HG03108 (cell line): ENCODE results near the gene TRUB1.
A peak's percentile ranks its signal among the peaks of the same experiment; 100 is the strongest.
"Not testable (repeated sequence)": the region's sequence is repeated elsewhere in the genome, so short reads cannot be mapped to it uniquely, and the experiment has no call there.

Experiments used
- ATAC-seq: cut with Tn5 transposase; IDR thresholded peaks from one replicate; pipeline ENCODE4 v1.9.1; 2021; ENCODE audit warnings: moderate library complexity; ENCODE audit not compliant: unreplicated experiment

Gene TRUB1

DNA sequence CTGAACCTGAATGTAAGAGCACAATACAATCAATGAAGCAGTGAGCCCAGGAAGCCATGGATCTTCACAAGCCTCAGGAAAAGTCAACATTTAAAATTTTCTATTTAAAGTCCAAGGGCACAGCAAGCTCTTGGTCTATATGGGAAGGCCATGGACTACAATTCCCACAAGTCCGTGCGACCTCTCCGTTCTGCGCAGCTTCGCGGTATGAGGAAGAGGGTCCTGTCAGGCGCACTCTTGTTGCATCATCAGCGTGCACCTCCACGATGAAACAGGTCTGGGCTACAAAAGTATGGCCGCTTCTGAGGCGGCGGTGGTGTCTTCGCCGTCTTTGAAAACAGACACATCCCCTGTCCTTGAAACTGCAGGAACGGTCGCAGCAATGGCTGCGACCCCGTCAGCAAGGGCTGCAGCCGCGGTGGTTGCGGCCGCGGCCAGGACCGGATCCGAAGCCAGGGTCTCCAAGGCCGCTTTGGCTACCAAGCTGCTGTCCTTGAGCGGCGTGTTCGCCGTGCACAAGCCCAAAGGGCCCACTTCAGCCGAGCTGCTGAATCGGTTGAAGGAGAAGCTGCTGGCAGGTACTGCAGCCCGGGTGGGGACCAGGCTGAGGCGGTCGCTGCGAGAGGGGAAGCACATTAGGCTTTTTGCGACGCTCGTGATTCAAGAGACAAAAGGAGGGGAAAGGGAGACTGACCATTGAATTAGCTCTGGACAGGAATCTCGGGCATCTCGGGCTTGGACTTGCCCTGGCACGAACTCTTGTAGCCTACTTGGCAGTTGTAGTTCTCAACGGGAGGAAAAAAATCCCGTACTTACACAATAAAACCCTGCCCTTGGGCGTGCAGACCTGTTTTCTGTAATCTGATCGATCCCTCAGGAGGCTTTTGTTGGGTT is at the start of gene TRUB1:
TSS of gene TRUB1 (plus strand) at position 234 of the 894 bp plus-strand sequence. CDS start at position 293, 59 bp downstream.
- ATAC-seq: peak; percentile 100

DNA sequence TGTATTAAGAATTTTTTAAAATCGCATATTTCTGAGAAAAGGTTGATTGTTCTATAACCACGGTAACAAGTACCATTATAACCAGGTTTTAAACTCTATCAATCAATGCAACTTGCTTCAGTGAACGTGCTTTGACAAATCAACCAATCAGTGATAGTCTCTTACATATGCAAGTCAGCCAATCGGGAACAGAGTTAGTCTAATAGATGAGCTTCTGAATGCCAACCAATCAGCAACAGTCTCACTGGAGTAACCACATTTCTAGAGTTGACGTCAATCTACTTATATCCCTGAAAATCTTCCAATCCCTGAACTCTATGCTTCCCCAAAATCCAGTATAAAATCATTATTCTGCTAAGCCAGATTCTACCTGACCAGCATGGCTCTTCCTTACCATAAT is 44.7 kb upstream of the TRUB1 start:
- ATAC-seq: no peak

DNA sequence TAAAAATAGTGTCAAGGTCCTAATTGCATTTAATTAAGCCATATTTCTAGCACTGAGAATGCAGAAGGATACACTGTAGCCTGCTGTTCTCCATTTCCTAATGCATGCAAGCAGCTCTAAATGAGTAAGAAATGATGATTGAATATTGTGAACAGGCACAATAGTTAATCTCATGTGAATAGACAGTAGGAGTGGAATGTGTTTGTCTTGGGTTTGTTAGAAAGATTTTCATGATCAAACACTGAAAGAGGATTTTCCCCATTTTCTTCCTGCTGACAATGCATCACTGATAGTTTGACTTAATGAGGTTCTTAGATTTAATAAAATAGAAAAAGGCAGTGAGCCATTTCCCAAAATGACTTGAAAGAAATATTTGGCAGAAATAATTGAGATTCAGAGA is 43.1 kb upstream of the TRUB1 start:
- ATAC-seq: no peak

DNA sequence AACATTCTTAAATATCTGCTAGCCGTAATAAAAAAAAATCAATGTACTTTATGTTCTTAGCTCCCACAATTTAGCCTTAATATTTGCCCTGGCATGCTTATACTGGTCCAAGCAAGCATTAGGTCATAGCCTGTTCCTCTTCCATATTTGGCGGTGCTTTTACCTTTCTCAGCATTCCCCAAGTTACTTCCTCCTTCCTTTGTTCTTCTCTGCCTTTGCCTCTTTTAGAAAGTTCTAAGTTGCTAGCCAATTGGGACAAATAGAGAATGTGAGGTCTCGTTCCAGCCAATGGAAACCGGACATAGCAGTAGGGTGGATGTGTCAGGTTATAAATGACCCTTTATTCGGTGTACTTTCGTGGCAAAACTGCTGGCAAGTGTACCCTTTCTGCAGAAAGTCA is 41.0 kb upstream of the TRUB1 start:
- not testable (repeated sequence) for ATAC-seq

DNA sequence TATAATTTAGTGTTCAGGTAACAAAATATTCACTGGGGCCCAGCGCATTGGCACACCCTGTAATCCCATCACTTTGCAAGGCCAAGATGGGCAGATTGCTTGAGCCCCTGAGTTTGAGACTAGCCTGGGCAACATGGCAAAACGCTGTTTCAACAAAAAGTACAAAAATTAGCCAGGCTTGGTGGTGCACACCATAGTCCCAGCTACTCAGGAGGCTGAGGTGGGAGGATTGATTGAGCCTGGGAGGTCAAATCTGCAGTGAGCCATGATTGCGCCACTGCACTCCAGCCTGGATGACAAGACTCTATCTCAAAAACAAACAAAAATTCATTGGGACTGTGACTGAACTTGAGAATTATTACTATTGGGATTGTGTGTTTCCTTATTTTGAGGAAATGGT is 40.4 kb upstream of the TRUB1 start:
- no peak for ATAC-seq

DNA sequence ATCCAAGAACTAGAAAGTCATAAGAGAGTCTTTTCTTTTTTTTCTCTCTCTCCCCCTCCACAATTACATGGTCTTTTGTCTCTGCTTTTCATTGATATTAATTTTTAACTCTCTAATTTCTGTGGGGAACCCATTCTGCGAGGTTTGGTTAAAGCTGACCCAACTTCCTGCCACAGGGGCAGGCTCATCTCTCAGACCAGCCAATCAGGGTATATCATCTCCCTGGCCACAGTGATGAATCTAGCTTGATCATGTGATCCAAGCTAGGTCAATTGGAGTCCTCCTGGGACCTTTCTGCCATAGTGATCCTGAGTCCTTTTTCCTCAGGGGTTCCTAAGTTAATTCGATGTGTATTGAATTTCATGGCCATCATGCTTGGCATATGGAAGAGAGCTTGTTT is 38.0 kb upstream of the TRUB1 start:
- no peak for ATAC-seq

DNA sequence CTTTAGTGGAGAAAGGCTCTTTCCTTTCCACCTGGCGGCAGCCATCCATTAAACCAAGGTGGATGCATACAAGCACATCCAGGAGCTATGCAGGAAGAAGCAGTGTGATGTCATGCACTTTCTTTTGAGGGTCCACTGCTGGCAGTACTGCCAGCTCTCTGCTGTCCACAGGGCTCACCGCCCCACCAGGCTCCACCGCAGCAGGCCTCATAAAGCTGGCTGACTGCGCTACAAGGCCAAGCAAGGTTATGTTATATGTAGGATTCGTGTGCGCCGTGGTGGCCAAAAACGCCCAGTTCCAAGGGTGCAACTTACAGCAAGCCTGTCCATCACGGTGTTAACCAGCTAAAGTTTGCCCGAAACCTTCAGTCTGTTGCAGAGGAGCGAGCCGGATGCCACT is 37.3 kb upstream of the TRUB1 start:
- ATAC-seq: no peak

DNA sequence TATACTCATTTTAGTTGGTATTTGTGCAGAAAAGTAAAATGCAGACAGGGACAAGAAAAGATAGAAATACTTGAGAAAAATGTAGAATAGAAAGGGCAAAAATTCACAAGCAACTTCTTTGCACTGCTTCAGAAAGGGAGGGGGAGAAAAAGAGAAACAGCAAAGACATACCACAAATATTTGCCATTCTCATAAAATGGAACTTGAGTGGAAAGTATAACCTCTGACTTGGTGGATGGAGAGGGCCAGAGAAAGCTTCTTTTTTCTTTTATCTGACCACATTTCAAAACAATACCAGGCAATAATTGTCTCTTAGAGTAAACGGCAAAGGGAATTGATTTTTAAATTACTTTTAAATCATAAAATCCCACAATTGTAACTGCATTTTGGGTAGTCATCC is 35.8 kb upstream of the TRUB1 start:
- no peak for ATAC-seq

DNA sequence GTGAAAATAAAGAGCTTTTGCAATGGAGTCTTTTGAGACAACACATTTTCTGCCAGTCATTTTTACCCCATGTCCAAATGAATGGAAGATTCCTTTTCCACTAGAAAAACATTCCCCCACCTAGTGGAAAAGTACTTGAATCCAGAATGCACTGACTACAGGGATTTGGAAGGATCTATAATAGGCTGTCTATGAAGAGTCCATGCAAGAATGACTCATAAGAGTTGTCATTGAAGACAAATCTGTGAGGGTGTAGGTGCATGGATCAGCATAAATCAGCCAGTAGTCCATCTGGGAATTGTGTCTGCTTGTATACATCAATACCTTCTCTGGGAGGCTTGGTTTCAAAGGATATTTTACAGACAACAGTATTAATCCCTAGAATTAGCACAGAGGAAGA is 32.5 kb upstream of the TRUB1 start:
- no peak for ATAC-seq

DNA sequence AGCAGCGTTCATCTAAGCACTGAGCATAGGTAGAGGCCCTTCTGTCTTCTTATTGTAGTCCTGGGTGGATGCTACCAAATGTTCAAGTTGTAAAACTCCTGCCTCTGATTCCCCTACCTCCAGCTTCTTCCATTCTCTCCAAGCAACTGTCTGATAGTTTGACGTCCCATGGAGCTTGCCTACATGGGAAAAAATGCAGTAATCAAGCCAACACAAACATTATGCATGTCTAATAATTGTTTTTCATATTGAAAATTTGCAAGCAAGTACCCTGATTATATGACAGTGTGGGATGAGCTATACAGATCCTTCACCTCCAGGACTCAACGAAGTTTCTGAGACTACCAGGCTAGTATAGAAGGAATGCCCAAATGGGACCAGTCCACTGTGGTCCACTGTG is 31.0 kb upstream of the TRUB1 start:
- ATAC-seq: no peak

DNA sequence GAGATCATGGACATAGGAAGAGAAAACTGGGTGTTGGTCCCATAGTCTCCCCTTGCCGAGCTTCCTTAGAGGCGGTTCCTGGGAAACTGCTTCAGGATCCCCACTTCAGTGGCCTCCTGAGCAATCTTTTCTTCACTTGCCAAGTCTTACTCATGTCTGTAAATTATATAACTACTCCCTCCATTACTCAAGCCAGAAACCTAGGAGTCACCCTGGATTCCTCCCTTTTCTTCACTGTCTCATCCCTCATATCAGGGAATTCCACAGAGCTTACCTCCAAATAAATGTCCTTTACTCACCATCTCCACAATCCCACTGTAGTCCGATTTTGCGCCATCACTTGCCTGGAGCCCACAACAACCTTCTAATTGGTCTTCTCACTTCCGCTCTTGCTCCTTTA is 29.1 kb upstream of the TRUB1 start:
- no peak for ATAC-seq

DNA sequence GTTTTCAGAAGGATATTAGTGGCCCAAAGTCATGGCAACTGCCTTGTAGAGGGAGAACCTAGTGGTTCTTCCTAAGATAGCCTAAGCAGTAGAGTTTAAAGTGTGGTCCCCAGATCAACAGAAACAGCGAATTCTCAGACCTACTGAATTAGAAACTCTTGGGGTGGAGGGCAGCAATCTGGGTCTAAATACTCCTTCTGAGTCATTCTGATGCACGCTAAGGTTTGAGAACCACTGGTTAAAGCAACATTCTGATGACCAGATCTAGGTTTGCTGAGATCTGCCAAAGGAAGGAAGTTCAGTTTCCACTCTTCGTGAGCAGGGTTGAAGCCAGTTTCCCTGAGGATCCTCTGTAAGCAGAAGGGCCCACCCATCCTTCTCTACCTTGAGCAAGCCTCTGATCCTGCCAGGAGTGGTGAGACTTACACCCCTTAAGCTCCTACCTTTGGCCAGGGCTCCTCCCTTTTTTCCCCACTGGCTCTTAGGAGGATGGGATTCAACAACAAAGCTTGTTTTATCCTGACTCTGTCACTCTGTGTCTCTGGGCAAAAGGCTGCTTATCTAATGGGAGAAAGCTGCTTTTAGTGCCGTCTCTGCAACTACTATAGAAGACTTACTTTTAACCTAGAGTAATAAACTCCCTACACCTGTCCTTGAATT is 26.8 kb upstream of the TRUB1 start:
- ATAC-seq: peak; percentile 60

DNA sequence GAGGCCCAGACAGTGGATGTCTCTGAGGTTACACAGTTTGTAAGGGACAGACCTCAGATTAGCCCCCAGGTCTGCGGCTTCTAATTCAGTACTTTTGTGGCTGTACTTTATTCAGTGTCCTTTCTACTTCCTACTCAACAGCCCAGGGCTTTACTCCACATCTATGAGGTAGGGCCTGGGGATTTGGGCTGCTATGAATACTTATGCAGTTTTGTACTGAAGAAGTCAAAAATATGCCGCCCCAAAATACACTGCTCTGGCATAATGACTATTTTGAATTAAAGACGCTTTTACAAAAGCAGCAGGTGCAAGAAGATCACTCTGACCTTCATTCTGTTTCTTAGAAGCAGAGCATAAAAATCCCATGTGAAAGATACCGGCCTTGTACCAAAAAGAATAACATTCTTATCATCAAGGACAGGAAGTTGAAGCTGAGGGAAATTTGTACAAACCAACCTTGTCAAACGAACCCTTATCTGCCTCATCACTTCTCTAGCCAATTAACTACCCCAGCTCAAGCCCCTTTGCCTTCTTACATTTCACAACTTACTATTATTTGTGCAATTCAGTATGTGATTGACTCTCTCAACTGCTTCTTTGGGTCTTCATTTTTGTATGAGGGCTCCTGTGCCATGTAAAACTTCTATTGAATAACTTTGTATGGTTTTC is 26.1 kb upstream of the TRUB1 start:
- ATAC-seq: no peak

DNA sequence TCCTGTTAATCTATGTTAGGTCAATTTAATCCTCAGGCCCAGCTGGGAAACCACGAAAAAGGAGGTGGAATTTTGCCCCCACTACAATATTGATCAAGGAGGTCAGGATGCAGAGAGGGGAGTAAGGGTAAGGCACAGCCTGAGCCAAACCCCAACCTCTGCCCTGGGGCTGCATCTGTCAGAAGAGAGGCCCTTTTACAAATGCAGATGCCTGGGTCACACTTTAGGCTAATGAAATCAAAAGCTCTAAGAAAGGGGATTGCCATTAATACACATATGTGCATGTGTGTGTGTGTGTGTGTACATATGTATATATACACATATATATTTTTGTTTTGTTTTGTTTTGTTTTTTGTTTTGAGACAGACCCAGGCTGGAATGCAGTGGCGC is 25.5 kb upstream of the TRUB1 start:
- no peak for ATAC-seq

DNA sequence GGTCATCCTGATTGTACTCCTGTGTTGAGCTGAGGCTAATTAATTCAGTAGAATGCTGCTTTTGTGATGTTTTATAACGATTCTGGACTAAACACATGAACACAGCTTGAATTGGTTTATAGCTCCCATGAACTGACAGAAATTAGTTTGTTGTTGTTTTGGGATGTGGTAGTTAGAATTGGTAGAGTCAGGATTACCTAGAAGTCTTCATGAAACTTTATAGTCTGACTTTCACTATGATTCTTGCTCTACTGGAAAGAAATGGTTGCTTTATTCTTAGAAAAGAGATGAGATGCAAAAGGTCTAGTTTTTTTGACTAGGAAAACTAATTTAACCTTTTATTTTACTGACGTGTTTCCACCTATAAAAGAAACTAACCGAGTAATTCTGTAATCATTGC is 23.4 kb upstream of the TRUB1 start:
- ATAC-seq: no peak

DNA sequence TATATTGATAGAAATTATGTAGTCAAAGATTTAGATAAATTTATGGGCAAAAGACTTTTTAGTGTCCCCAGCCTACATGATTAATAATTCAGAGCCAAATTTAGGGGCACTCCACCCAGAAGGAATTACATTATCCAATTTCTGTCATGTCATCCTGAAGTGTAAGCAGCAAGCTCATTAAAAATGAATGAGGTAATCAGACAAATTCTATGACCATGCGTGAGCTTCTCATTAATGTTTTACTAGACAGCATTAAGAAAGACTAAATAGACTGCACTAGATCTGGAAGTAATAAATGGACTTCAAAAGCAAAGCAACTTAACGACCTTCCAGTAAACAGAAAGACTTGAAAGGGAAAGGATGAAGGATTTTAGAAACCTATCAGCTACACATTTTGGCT is 22.7 kb upstream of the TRUB1 start:
- no peak for ATAC-seq

DNA sequence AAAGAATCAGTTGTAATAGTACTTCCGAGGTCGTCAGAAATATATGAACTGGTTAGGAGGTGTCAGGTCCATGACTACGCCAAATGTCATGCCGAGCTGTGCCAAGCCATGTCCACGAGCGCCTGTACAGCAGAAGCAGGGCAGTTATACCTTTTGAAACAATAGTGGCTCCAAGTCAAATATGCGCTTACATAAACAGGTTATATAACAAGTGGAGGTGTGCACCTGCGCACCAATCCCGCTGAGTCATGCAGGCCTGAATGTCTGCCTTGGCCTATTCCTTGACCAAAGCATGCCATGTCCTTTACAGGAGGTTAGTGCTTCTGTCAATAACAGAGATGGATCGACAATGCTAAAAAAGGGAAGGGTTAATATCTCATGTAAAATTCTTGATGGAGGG is 21.3 kb upstream of the TRUB1 start:
- ATAC-seq: no peak

DNA sequence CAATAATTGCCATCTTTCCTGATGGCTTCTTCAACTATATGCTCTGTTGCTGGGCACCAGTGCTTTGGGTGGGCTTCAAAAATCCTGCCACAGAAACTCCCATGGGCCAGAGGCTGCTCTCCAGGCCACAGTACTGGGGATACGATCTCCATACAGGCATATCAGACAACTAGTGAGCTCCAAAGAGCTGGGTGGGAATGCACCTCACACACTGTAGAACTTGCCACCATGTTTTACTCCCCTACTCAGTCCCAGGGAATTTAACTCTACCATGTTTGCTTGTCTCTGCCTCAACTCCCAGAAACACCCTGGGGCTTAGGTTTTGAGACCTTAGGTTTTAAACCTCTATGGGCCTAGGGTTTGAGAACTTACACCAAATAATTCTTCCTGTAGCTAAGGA is 20.5 kb upstream of the TRUB1 start:
- no peak for ATAC-seq

DNA sequence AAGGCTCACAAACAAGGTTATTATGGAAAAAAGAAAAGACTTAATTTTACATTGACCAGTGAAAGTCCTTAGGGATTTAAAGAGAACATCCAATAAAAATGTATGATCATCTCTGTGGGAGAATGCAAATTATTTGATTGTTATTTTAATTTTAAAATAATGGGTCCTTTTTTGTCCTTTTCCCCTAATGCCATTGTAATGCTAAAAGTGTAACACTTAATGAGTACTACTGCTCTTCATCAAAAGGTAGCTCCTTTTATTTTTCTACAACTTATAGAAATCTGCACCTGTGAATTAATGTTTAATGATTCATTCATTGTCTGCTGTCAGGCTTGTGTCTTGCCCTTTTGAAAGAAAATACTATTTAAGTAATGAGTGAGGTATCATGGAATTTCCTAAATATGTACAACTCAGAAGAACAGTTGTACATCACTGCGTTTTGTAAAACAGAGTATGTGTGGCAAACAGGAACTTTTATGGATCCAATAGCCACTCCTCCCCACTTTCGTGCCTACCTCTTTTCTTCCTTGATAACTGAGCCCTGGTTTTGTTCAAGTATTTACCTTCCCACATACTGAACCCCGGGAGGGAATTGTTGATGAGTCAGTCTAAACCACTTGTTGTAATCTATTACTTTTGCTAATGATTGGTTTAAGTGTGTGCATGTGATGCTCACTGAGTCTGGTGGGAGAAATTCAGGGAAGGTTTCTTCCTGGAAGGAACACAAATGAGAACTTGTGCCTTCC is 19.9 kb upstream of the TRUB1 start:
- no peak for ATAC-seq

DNA sequence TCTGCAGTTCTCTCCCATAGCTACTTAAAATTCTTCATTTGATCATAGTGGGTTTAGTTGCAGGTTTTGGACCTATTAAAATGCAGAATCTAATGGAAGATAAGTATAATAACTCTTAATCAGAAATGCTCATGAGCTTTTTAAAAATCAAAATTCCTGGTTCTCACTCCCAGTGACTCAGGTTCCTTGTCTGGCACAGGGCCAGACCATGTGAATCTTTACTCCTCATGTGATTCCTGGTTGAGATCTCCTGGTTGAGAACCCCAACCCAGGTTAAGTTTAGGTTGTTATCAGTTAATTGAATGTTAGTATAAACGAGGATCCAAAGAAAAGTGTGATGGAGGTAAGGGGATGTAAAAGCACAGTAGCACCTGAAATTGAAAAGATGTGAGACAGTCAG is 17.5 kb upstream of the TRUB1 start:
- ATAC-seq: no peak

DNA sequence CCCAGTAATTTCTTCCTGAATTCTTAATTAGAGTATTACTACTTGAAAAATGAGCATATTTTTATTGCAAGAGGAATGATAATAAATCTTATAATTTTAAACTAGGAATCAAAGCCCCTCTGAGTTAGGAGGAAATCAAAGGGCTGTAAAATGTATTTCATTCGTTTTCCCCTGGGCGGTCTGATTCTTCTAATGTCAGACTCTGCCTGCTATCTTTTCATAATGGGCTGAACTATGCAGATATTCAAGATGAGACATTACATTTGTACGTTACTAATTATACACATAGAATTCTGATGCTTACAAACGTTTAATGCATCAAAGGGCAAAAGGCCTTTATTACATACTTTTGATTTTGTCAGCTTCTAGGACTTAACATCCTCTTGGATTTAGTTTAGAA is 16.0 kb upstream of the TRUB1 start:
- ATAC-seq: no peak
